Measurements from ENCODE around the gene KITLG.
"Not testable (repeated sequence)": the region's sequence is repeated elsewhere in the genome, so short reads cannot be mapped to it uniquely, and the experiment has no call there.

The KITLG gene

GRCh38 chr12:88577537-88577936 lies 2.7 kb downstream of the KITLG start:
- FAIRE-seq (no peak), DNase-seq (ENCODE audit: insufficient read length, low spot score) (no peak)

- FAIRE-seq (no peak), DNase-seq (ENCODE audit: insufficient read length, low spot score) (no peak)
Observed at GRCh38 chr12:88576866-88577265, 3.4 kb downstream of the KITLG start.

DNA sequence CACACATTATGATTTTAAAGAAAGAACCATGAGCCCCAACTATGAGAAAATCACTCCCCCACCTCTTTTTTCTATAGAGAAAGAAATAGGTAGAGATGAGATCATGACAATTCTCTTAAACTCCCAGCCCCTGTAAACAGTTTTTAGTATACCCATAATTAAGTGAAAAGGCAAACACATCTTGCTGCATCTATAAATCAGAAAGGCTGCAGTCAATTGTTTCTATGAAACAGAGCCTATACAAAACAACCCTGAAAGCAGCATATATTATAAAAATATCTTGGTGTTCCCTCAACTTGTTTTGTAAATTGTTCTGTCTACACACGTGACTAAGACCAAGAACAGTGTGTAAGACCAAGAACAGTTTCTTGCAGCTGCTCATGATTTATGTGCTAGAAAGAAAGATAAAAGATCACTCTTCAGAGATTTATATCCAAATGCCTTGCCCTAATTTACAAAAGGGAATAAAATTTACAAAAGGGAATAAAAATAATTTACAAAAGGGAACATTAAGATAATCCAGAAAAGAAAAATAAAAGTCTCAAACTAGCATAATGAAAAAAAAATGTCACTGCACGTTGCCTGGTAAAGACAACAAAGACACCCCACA lies 4.8 kb downstream of the KITLG start:
- DNase-seq (ENCODE audit: insufficient read length, low spot score) (no peak), FAIRE-seq (no peak)

DNA sequence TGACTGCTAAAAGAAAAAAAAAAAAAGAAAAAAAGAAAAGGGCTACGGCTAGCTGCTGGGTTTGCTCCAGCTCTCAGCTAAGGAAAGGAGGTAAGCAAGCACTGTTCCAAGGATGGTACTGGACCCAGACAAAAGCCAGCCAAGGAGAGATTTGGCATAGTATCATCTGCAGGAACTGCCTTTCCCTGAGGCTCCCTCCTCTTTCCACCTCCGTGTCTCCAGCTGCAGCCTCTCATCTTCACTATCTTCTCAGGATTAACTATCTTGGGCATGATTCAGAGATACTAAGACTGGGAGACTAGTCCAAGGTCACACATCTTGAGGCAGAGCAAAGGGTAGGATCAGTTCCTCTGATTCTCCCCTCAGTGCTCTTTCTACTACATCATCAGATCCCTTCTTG lies 6.0 kb downstream of the KITLG start:
- no peak for DNase-seq (ENCODE audit: insufficient read length, low spot score)
- FAIRE-seq, result no peak

DNA sequence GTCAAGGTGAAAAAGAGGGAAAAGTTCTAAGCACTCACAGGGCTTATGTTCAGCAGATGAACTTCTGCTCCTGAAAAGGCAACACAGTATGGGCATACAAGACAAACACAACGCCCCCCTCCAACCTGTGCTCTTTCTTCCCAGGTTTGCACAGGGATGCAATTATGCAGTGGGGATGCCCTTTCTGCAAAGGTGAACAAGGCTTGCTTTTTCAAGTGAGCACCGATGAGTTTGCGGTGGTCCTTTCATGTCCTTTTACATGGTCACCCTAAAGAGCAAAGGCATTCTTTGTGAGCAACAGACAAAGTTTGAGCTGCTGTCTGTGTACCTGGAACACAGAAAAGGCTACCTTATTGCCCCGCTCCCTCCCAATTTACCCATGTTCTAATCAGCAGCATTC lies 6.7 kb downstream of the KITLG start:
- FAIRE-seq, result no peak
- no peak for DNase-seq (ENCODE audit: insufficient read length, low spot score)

- no peak for DNase-seq (ENCODE audit: insufficient read length, low spot score)
- FAIRE-seq, result no peak
Observed at GRCh38 chr12:88572781-88573549, 7.3 kb downstream of the KITLG start.

- no peak for FAIRE-seq
- DNase-seq (ENCODE audit: insufficient read length, low spot score), result no peak
Observed at GRCh38 chr12:88571543-88571942, 8.7 kb downstream of the KITLG start.

DNA sequence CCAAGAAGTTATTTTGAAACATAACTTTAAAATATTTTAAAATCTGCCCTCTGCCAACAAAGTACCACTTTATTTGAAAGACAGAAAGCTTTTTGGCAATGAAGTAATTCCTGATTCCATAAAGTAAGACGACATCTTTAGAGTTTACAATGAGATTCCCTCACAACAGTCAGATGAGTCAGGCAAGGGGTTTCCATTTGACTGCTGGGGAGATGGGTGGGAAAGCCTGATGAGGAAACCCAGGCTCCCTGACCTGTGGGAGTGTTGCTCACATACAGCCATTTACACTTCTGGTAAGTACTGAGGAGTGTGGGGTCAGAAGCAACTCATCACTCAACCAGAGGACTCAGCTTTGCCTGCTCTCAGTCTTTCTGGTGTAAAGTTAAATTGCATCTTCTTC lies 10.2 kb downstream of the KITLG start:
- no peak for DNase-seq (ENCODE audit: insufficient read length, low spot score)
- no peak for FAIRE-seq

DNA sequence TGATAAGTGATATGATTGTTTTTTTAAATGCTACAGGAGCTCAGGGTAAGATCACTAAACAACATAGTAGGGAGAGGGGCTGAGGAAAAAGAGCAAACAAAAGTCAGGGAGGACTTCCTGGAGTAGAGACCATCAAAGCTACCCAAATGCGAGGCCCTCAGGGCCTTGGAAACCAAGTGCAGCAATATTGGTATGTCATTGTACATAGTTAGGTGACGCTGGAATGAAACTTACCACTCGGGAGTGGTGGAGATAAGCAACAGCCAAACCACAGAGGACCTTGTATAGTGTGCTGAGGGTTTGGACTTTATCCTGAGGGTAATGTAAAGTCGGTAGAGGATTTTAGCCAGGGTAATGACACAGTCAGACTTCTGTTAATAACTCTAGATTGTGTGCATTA lies 13.8 kb downstream of the KITLG start:
- FAIRE-seq (no peak), DNase-seq (ENCODE audit: insufficient read length, low spot score) (no peak)

- no peak for FAIRE-seq
- no peak for DNase-seq (ENCODE audit: insufficient read length, low spot score)
Observed at GRCh38 chr12:88562846-88563582, 17.3 kb downstream of the KITLG start.

- FAIRE-seq (no peak), DNase-seq (ENCODE audit: insufficient read length, low spot score) (no peak)
Observed at GRCh38 chr12:88562151-88562550, 18.1 kb downstream of the KITLG start.

DNA sequence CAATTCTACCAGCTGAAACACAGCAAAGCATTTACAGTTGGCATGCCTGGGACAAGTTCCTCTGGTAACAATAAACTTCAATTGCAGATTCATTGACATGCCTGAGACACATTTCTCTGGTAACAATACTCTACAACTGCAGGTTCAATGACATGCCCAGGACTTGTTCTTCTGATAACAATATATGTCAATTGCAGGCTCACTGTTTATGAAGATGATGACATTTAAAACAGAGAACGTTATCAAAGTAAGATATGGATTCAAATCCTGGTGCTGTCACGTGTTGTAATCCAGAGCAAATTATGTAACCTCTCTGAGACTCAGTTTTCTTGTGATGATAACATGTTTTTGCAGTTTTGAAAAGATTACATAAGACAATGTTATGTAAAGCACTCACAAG lies 20.5 kb downstream of the KITLG start:
- no peak for FAIRE-seq

GRCh38 chr12:88559199-88559598 lies 21.1 kb downstream of the KITLG start:
- FAIRE-seq, result no peak

More for the DNA sequence above, 20.5 kb downstream of the KITLG start:
- no peak for DNase-seq (ENCODE audit: insufficient read length, low spot score)

GRCh38 chr12:88558340-88558867 lies 21.9 kb downstream of the KITLG start:
- DNase-seq (ENCODE audit: insufficient read length, low spot score), result no peak
- no peak for FAIRE-seq

More at GRCh38 chr12:88559199-88559598, 21.1 kb downstream of the KITLG start:
- DNase-seq (ENCODE audit: insufficient read length, low spot score), result no peak

DNA sequence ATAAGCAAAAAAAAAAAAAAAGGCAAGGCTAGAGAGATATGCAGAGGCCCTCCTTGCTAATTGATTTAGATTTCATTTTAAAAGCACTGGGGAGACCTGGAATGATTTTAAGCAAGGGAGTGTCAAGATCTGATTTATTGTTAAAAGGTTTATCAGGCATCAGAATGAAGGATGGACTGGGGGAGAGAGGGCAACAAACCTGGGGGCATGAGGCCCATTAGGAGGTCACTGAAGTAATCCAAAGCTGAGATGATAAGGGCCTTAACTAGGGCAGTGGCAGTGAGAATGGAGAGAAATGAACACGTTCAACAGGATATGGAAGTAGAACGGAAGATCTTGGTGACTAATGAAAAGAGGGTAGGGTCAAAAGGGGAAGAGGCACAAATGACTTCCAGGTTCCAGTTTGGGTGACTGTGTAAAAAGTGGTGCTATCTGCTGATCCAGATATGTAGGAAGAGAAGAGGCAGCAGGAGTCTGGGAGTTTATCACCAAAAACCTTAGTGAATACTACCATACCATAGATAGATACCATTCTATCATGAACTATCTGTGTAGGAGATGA lies 24.0 kb downstream of the KITLG start:
- DNase-seq (ENCODE audit: insufficient read length, low spot score), result no peak
- FAIRE-seq, result no peak

GRCh38 chr12:88553941-88554658 lies 26.2 kb downstream of the KITLG start:
- no peak for DNase-seq (ENCODE audit: insufficient read length, low spot score)
- FAIRE-seq, result no peak

DNA sequence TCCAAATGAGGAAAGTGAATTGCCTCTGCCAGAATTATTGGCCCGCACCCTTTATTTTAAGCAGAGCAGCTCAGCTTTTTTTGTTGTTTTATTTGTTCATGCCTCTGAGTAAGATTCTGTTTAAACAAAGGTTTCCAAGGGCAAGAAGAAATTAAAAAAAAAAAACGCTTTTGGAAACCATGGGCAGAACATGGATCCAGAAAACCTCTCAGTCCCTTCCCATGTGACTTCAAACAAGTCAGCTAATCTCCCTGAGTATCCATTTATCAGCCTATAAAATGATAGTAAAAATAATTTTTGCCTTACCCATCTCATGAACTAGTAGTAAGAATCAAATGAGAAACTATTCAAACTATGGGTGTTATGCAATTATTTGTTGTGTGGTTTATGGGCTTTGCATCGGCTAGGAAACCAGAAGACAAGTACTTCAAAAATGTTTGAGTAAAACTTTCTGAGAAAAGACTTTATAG lies 27.6 kb downstream of the KITLG start:
- no peak for DNase-seq (ENCODE audit: insufficient read length, low spot score)
- no peak for FAIRE-seq

DNA sequence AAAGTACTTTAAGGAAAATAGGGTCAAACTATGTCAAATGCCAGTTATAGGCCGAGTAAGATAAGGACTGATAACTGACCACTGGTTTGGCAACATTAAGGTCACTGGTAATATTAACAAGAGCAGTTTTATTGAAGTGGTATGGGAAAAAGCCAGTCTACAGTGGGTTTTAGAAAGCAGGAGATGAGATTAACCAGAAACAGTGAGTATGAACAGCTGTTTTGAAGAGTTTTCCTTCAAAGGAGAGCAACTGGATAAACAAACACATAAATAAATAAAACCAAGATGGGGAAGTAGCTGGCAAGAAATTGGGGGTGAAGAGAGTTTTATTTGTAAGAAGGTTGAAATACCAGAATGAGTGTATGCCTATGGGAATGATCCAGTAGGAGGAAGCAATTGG lies 30.3 kb downstream of the KITLG start:
- DNase-seq (ENCODE audit: insufficient read length, low spot score) (no peak), FAIRE-seq (no peak)

DNA sequence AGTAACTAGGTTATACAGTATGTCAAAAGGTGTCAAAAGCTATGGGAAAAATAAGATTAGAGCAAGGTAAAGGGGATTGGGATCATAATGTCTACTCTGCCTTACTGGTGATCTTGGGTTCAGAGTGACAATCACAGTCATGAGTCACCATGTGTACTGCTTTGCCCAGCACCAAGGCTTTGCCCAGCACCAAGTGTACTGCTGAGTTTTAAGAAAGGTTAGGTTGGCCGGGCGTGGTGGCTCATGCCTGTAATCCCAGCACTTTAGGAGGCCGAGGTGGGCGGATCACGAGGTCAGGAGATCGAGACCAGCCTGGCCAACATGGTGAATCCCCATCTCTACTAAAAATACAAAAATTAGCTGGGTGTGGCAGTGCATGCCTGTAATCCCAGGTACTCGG lies 32.3 kb downstream of the KITLG start:
- not testable (repeated sequence) for FAIRE-seq; DNase-seq (ENCODE audit: insufficient read length, low spot score)

DNA sequence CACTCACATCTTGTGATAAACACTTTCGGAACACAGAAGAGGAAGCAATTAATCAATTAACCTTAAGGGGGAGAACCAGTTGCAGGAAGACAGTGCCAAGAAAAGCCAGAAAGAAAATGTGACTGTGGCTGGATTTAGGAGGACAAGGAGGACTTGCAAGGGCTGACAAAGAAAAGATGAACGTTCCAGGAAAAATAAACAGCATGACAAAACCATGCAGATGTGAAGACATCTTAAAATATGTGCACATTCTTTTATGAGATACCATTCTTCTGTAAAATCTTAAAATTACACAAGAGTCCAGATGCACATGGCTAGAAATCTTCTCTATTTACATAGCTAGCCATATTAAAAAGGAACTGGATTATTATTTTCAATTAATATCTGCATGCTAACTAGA lies 33.4 kb downstream of the KITLG start:
- DNase-seq (ENCODE audit: insufficient read length, low spot score) (no peak), FAIRE-seq (no peak)
